HepG2 (cell line): Measurements from ENCODE around the gene NEBL. TPM values are rescaled to one million over a fixed set of nuclear protein-coding genes. Genes with fewer than 3 reads are reported as not detected.

Experiments used
- ATAC-seq: fragments of 200-7000 bp; cut with Tn5 transposase; 3 replicates; pipeline ENCODE4 v1.9.1; 2020; ENCODE audit warnings: mild to moderate bottlenecking, moderate library complexity
- BruUV-seq: library from RNA; stranded (reverse); fragments of 400-500 nt; replicated peaks from 2 replicates; lab custom pipeline; 2021; lab: Mats Ljungman, UMichigan
- CTCF ChIA-PET: fragments of 300-600 bp; formaldehyde crosslinking; extraction: SDS; loops from one replicate; lab custom pipeline; 2021; ENCODE audit warnings: low total read pairs, inconsistent platforms, low intra/inter-chr PET ratio; lab: Yijun Ruan, JAX
- POLR2A ChIA-PET: fragments of 350-600 bp; sonication (Branson Sonifier 250); formaldehyde crosslinking; loops from one replicate; lab custom pipeline; 2020; ENCODE audit warnings: antibody characterized with exemption, inconsistent platforms; lab: Yijun Ruan, JAX
- DNase-seq: peaks from one replicate; pipeline ENCODE4 v3.0.0-alpha.2; 2015; ENCODE audit warnings: low spot score
- FAIRE-seq: peaks from 3 replicates; lab custom pipeline; 2011; peaks lifted over from hg19 to GRCh38; lab: Jason Lieb, UNC
- H2AFZ ChIP-seq: one replicate; pipeline ENCODE4 v1.6.1; 2011; ENCODE audit warnings: low read length, inconsistent platforms
- H3K27ac ChIP-seq: fragments of 300-600 bp; 3 replicates; pipeline ENCODE4 v1.8.0; 2011; ENCODE audit warnings: mixed run types, mild to moderate bottlenecking, mixed read lengths, low read length, inconsistent platforms; ENCODE audit not compliant: insufficient read depth; ENCODE audit errors: extremely low read length
- H3K27me3 ChIP-seq, 2 experiments: fragments of 200-600 bp in 1 of 2; 2 replicates in 1 of 2; 3 replicates in 1 of 2; pipeline versions ENCODE4 v1.6.0 to v1.8.0; 2011; ENCODE audit warnings: low read length in 2 of 2, mild to moderate bottlenecking in 2 of 2, moderate library complexity in 2 of 2, inconsistent platforms in 1 of 2; ENCODE audit not compliant: insufficient read depth in 2 of 2, control insufficient read depth in 1 of 2
- H3K36me3 ChIP-seq, 2 experiments: fragments of 200-600 bp in 1 of 2; replicated peaks in 1 of 2; 2 replicates in 1 of 2; 3 replicates in 1 of 2; pipeline versions ENCODE4 v1.5.1 to v1.8.0; 2011; ENCODE audit warnings: low read length in 2 of 2, inconsistent platforms in 1 of 2; ENCODE audit not compliant: insufficient read depth in 2 of 2, control insufficient read depth in 1 of 2
- H3K4me1 ChIP-seq: 2 replicates; pipeline ENCODE4 v1.5.1; 2012; ENCODE audit warnings: low read length, inconsistent platforms; ENCODE audit not compliant: insufficient read depth
- H3K4me2 ChIP-seq: 2 replicates; pipeline ENCODE4 v1.6.0; 2011; ENCODE audit warnings: low read depth, low read length, inconsistent platforms
- H3K4me3 ChIP-seq, 3 experiments: fragments of 200-600 bp in 1 of 3; sonication (generic), shearing (Covaris generic) in 1 of 3; replicated peaks in 1 of 3; 2 replicates each; pipeline ENCODE4 v1.5.1; 2011 to 2016; ENCODE audit warnings: low read length in 3 of 3, inconsistent platforms in 2 of 3, low read depth in 2 of 3, mild to moderate bottlenecking in 2 of 3, control low read depth in 1 of 3, mixed read lengths in 1 of 3; ENCODE audit not compliant: insufficient read depth in 1 of 3
- H3K79me2 ChIP-seq: one replicate; pipeline ENCODE4 v1.6.1; 2011; ENCODE audit warnings: low read length, inconsistent platforms; ENCODE audit not compliant: insufficient read depth
- H3K9ac ChIP-seq: 2 replicates; pipeline ENCODE4 v1.6.0; 2011; ENCODE audit warnings: mild to moderate bottlenecking, low read depth, low read length, inconsistent platforms; ENCODE audit not compliant: insufficient read depth
- H3K9me3 ChIP-seq: 2 replicates; pipeline ENCODE4 v1.5.1; 2012; ENCODE audit warnings: mild to moderate bottlenecking, low read length
- H4K20me1 ChIP-seq: 2 replicates; pipeline ENCODE4 v1.6.0; 2011; ENCODE audit warnings: inconsistent platforms, mild to moderate bottlenecking, low read length, moderate library complexity; ENCODE audit not compliant: insufficient read depth
- AGO2 ChIP-seq: fragments of 200-400 bp; formaldehyde crosslinking; optimal IDR thresholded peaks from 2 replicates; pipeline ENCODE3; 2017; ENCODE audit warnings: mild to moderate bottlenecking, low read depth, low read length, moderate library complexity
- ATF4 ChIP-seq, 2 experiments: fragments of 450-650 bp in 1 of 2; sonication (generic) in 1 of 2; formaldehyde crosslinking; IDR thresholded peaks; 2 replicates each; pipeline versions ENCODE4 v1.5.0 to v1.8.0; 2020 to 2022; ENCODE audit warnings: mild to moderate bottlenecking in 1 of 2, missing genetic modification reagents in 1 of 2
- GTF2F1 ChIP-seq: fragments of 150-350 bp; IDR thresholded peaks from 2 replicates; pipeline ENCODE4 v1.6.1; 2014; ENCODE audit warnings: low read length
- ZBTB46 ChIP-seq: sonication (generic); formaldehyde crosslinking; IDR thresholded peaks from 2 replicates; pipeline ENCODE4 v1.4.0; 2020; ENCODE audit warnings: mild to moderate bottlenecking, missing genetic modification reagents, borderline replicate concordance
- ZNF530 ChIP-seq: sonication (generic); formaldehyde crosslinking; IDR thresholded peaks from 2 replicates; pipeline ENCODE4 v1.5.0; 2020; ENCODE audit warnings: low read depth, mild to moderate bottlenecking, missing genetic modification reagents
- ZNF768 ChIP-seq: sonication (generic); formaldehyde crosslinking; IDR thresholded peaks from 2 replicates; pipeline ENCODE4 v1.4.0; 2020; ENCODE audit warnings: missing genetic modification reagents
- ZSCAN22 ChIP-seq: sonication (generic); formaldehyde crosslinking; IDR thresholded peaks from 2 replicates; pipeline ENCODE4 v1.4.0; 2020; ENCODE audit warnings: mild to moderate bottlenecking, missing genetic modification reagents
- WGBS: methylation state at CpG from one replicate; pipeline ENCODE4 v1.1.6; 2017; ENCODE audit warnings: low lambda C conversion rate; 5-methylcytosine and 5-hydroxymethylcytosine counted together
- in situ Hi-C: cut with HindIII; loops from 2 replicates; pipeline ENCODE4 v1.10.0; 2017; ENCODE audit warnings: low pct_unique_long_range_greater_than_20kb; ENCODE audit not compliant: extremely low pct_ligation_motif_present
- intact Hi-C: fragments of 100-400 bp; cut with micrococcal nuclease; formaldehyde crosslinking; loops from one replicate; pipeline ENCODE4 v1.10.0; 2022; ENCODE audit not compliant: unreplicated experiment
- polyA plus RNA-seq, 8 experiments: library from polyadenylated mRNA; depleted of rRNA in 3 of 8; stranded (reverse) in 7 of 8; unstranded in 1 of 8; fragments of >200 nt; fragmentation: Illumina TruSeq in 4 of 8; extraction: Trizol in 4 of 8; gene quantifications; 2 replicates each; pipeline versions ENCODE4 v1.2.1 to v1.2.3, GENCODE V29; 2011 to 2016; ENCODE audit warnings: low read depth in 4 of 8, missing spikeins in 1 of 8, mixed read lengths in 1 of 8; ENCODE audit not compliant: insufficient read depth in 1 of 8
- total RNA-seq, 5 experiments: library from RNA; depleted of rRNA; stranded (reverse); fragments of >200 nt; fragmentation: Illumina TruSeq; extraction: Trizol; gene quantifications; 2 replicates each; pipeline ENCODE4 v1.2.3, GENCODE V29; 2016; ENCODE audit warnings: low read depth in 1 of 5
- TF ChIP-seq, protein P1 (sequence below): sonication (generic); formaldehyde crosslinking; IDR thresholded peaks from 2 replicates; pipeline ENCODE4 v1.9.0; 2021; ENCODE audit warnings: mild to moderate bottlenecking, missing genetic modification reagents

NEBL gene
- total and polyA plus RNA-seq, 2 of the 13 experiments (the other 11 are each of a cell fraction or from before 2014, with no cell fraction given): not detected

GRCh38 chr10:20769481-20769880 lies 127.6 kb downstream of the NEBL start:
- ChIA-PET CTCF (no interaction called here), POLR2A (no interaction called here)
- in situ Hi-C loops: no loop called here
- H3K9me3 ChIP-seq: no peaks in the 10 kb centered on the region
- no peak overlapping the region for H3K4me3 ChIP-seq
- H3K79me2 ChIP-seq: no peaks in the 10 kb centered on the region
- no peak overlapping the region for H3K4me2 ChIP-seq
- no TSS peak for BruUV-seq
- no peak overlapping the region for H2AFZ ChIP-seq
- H3K9ac ChIP-seq: no peak overlapping the region
- WGBS: 0% methylated on average over 3 of the region's 3 CpGs
- FAIRE-seq (no peak), DNase-seq (no peak), ATAC-seq (no peak)
- no peaks in the 10 kb centered on the region for H3K36me3 ChIP-seq
- no peaks in the 10 kb centered on the region for H4K20me1 ChIP-seq
- TF ChIP-seq ZSCAN22 (no peak), ZBTB46 (CRISPR knock-in tag) (no peak), ATF4 (CRISPR knock-in tag; IDR thresholded peaks at IDR 0.05) (no peak), ZNF530 (CRISPR knock-in tag) (no peak), ZNF768 (no peak), GTF2F1 (no peak), AGO2 (no peak)
- TF ChIP-seq, protein P1, sequence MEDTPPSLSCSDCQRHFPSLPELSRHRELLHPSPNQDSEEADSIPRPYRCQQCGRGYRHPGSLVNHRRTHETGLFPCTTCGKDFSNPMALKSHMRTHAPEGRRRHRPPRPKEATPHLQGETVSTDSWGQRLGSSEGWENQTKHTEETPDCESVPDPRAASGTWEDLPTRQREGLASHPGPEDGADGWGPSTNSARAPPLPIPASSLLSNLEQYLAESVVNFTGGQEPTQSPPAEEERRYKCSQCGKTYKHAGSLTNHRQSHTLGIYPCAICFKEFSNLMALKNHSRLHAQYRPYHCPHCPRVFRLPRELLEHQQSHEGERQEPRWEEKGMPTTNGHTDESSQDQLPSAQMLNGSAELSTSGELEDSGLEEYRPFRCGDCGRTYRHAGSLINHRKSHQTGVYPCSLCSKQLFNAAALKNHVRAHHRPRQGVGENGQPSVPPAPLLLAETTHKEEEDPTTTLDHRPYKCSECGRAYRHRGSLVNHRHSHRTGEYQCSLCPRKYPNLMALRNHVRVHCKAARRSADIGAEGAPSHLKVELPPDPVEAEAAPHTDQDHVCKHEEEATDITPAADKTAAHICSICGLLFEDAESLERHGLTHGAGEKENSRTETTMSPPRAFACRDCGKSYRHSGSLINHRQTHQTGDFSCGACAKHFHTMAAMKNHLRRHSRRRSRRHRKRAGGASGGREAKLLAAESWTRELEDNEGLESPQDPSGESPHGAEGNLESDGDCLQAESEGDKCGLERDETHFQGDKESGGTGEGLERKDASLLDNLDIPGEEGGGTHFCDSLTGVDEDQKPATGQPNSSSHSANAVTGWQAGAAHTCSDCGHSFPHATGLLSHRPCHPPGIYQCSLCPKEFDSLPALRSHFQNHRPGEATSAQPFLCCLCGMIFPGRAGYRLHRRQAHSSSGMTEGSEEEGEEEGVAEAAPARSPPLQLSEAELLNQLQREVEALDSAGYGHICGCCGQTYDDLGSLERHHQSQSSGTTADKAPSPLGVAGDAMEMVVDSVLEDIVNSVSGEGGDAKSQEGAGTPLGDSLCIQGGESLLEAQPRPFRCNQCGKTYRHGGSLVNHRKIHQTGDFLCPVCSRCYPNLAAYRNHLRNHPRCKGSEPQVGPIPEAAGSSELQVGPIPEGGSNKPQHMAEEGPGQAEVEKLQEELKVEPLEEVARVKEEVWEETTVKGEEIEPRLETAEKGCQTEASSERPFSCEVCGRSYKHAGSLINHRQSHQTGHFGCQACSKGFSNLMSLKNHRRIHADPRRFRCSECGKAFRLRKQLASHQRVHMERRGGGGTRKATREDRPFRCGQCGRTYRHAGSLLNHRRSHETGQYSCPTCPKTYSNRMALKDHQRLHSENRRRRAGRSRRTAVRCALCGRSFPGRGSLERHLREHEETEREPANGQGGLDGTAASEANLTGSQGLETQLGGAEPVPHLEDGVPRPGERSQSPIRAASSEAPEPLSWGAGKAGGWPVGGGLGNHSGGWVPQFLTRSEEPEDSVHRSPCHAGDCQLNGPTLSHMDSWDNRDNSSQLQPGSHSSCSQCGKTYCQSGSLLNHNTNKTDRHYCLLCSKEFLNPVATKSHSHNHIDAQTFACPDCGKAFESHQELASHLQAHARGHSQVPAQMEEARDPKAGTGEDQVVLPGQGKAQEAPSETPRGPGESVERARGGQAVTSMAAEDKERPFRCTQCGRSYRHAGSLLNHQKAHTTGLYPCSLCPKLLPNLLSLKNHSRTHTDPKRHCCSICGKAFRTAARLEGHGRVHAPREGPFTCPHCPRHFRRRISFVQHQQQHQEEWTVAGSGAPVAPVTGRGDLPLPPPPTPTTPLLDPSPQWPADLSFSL (CRISPR knock-in tag): no peak
- no peaks in the 10 kb centered on the region for H3K4me1 ChIP-seq
- no peak overlapping the region for H3K27ac ChIP-seq
- intact Hi-C loops: loop anchor here (5.0 kb wide), 1 partner anchor 952 kb away; the partner anchor contains the start of gene PLXDC2
- H3K27me3 ChIP-seq: no peaks in the 10 kb centered on the region
